ENCODE results near the gene CDH13.

GRCh38 chr16:83717814-83718213 is 1091.0 kb downstream of the CDH13 start:
- TF ChIP-seq, protein P1, sequence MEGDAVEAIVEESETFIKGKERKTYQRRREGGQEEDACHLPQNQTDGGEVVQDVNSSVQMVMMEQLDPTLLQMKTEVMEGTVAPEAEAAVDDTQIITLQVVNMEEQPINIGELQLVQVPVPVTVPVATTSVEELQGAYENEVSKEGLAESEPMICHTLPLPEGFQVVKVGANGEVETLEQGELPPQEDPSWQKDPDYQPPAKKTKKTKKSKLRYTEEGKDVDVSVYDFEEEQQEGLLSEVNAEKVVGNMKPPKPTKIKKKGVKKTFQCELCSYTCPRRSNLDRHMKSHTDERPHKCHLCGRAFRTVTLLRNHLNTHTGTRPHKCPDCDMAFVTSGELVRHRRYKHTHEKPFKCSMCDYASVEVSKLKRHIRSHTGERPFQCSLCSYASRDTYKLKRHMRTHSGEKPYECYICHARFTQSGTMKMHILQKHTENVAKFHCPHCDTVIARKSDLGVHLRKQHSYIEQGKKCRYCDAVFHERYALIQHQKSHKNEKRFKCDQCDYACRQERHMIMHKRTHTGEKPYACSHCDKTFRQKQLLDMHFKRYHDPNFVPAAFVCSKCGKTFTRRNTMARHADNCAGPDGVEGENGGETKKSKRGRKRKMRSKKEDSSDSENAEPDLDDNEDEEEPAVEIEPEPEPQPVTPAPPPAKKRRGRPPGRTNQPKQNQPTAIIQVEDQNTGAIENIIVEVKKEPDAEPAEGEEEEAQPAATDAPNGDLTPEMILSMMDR (conservative IDR thresholded peaks at IDR 0.05 in 1 of 2, IDR thresholded peaks at IDR 0.05 in 1 of 2; ENCODE audit: low read depth in 1 of 2, low read length in 2 of 2): no peak
- TF ChIP-seq EZH2 (IDR thresholded peaks at IDR 0.05; ENCODE audit: low read length, missing control alignments): no peak

Data from fibroblast of lung (primary cell).